HG02943 (cell line): ENCODE measurements around the gene C1QTNF9B.
"Not testable (repeated sequence)": the region's sequence is repeated elsewhere in the genome, so short reads cannot be mapped to it uniquely, and the experiment has no call there.

Experiments used
- ATAC-seq: cut with Tn5 transposase; IDR thresholded peaks from one replicate; pipeline ENCODE4 v1.9.1; 2021; ENCODE audit warnings: mild to moderate bottlenecking, low read depth, moderate library complexity; ENCODE audit not compliant: unreplicated experiment

Gene C1QTNF9B

GRCh38 chr13:23898101-23898500 lies 799 bp upstream of the C1QTNF9B start:
- no peak for ATAC-seq

GRCh38 chr13:23894746-23895145 lies 2.6 kb downstream of the C1QTNF9B start:
- ATAC-seq = not testable (repeated sequence)

DNA sequence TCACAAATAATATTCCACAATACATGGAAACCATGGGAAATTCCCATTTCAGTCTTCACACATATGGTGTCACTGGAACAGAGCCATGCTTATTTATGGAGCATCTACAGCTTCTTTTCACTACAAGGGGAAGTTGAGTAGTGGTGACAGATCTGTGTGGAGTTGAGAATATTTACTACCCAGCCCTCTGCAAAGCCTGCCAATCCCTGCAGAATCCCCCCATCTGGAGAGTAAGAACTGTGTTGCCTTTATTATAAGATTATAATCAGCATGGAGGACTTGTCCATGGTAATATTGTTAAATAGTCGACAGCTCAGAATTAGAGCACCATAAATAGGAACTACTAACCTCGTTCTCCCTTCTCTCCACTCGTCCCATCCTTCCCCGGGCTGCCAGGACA lies 3.5 kb downstream of the C1QTNF9B start:
- not testable (repeated sequence) for ATAC-seq

- no peak for ATAC-seq
Observed at GRCh38 chr13:23889615-23890607, 7.4 kb downstream of the C1QTNF9B start.

- peak; percentile 94 for ATAC-seq
Observed at GRCh38 chr13:23888658-23889614, 8.4 kb downstream of the C1QTNF9B start, which contains the start of gene MIPEP. Gene MIPEP, minus strand, starts transcription at chr13:23889400. Its CDS starts 80 bp downstream, at chr13:23889320.

GRCh38 chr13:23884361-23884760 lies 12.9 kb downstream of the C1QTNF9B start:
- ATAC-seq = not testable (repeated sequence)

DNA sequence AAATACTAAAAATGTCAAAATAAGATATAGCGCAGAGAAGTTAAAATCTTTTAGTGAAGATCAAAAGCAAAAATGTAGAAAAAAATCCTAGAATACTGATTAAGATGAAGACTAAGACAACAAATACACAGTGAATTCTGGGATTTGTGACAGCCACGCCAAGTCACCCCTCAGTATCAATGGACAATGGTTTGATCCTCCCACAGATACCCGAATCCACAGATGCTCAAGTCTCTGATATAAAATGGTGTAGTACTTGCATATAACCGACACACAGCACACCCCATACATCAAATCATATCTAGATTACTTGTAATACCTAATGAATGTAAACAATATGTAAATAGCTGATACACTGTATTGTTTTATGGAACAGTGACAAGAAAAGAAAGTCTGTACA lies 14.0 kb downstream of the C1QTNF9B start:
- no peak for ATAC-seq

GRCh38 chr13:23881402-23881800 lies 15.9 kb downstream of the C1QTNF9B start:
- not testable (repeated sequence) for ATAC-seq

DNA sequence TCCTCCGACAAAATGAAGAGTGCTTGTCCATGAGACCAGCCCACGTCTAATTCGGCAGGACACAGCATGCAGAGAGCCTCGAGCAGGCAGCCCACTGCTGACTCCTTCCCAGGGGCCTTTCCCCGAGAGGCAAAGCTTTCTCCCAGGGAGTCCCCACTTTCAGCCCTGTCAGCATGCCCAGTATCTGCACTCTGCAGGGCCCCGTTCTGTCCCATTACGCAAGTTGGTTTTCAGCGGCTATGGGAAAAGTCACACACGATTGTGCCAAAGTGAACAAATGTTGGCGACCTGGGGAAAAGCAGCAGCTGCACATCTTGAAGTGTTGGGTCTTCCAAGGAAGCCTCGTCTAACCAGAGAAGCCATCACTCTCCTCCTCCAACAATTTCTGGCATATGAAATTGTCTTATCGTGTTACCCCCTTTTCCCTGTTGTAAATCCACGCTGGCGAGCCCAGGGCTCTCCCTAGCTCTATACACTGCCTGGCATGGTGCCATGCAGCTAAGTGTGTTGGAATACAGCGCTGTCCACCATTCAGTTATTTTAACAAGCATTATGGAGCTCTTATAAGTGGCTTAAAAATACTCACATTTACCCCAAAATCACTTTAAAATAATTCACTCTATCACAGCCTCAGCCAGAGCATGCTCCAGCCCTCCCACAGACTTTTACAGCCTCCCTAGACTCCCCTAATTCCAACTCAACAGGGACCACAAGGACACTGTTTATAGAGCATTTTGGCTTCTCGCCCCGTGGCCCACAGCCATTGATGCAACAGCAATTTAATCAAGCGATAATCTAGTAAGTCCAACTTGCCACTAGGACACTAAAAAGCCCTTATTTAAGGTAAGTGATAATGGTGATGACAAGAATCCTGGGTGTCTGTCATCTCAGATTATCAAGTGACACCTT lies 16.6 kb downstream of the C1QTNF9B start:
- ATAC-seq = not testable (repeated sequence)

DNA sequence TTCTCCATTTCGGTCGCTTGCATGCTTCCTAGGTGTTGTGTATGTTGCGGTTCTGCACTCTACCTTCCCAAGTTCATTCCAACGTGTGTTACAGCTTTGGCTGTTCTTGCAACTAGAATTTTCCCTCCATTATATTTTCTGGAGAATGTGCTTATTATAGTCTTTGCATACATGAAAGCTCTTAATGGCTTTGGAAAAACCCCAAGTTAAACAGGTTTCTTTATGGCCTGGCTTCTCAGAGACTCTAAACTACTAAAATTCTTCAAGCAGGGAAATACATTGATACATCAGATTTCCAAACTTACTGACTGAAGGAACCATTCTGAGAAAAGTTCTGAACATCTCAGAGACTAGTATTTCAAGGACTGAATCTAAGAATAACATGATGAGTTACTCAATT lies 20.0 kb downstream of the C1QTNF9B start:
- no peak for ATAC-seq

GRCh38 chr13:23876265-23876664 lies 21.0 kb downstream of the C1QTNF9B start:
- ATAC-seq = no peak

DNA sequence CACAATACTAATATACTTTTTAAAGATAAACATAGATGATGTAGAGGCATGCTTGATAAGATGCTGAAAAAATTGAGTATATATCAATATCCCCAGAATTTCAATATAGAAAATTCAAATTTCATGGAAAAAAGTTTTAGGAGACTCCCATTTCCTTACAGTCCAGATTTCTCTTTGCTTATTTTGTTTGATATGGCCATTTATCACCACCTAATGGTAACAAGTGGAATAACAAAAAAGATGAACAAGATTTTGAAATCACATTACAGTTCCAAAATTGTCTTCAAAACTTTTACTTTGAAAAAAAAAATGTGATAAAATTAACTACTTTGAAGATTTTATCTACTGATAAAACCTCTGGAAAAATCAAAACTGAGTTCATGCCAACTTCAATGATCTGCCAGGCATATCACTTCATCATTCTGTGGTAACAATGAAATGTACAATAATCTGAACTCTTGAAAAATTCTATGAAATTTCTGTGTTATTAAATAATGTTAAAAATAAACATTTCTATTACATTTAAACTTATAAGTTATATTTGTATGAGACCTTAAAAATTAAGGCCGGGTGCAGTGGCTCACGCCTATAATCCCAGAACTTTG lies 25.6 kb downstream of the C1QTNF9B start:
- no peak for ATAC-seq

GRCh38 chr13:23870356-23871140 lies 26.8 kb downstream of the C1QTNF9B start:
- ATAC-seq = no peak

DNA sequence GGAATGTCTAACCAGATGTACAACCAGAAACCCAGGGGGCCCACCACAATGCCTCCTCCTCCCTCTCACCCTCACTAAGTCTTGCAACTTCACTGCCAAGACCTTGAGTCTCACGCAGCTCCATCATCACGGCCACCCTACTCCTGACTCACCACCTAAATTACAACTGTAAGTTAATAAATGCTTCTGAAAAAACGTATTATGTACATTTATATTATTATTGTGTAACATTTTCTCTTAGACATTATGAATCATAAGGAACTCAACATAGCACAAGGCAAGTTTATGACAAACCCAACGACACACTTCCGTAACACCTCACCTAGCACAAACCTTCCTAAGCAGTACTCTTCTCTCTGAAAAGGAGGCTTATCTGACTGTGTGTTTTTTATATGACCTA lies 28.8 kb downstream of the C1QTNF9B start:
- ATAC-seq = no peak

GRCh38 chr13:23867027-23867491 lies 30.2 kb downstream of the C1QTNF9B start:
- ATAC-seq = no peak

- ATAC-seq = no peak
Observed at GRCh38 chr13:23866420-23867026, 30.8 kb downstream of the C1QTNF9B start.

GRCh38 chr13:23865906-23866305 lies 31.4 kb downstream of the C1QTNF9B start:
- no peak for ATAC-seq

GRCh38 chr13:23865026-23865425 lies 32.3 kb downstream of the C1QTNF9B start:
- ATAC-seq = no peak
